Transverse colon (tissue), 4 donors: Measurements from ENCODE around the gene GADD45G. TPM values are rescaled to one million over a fixed set of nuclear protein-coding genes. Genes with fewer than 3 reads are reported as not detected.

Source experiments
- DNase-seq: peaks from one replicate; pipeline ENCODE4 v3.0.0-alpha.2; 2019
- H3K27ac ChIP-seq, 4 donors: fragments of 200-600 bp; sonication (generic); 2 replicates each; pipeline ENCODE4 v1.5.1; 2016 to 2018; ENCODE audit warnings: inconsistent platforms in 4 of 4
- H3K27me3 ChIP-seq: fragments of 200-600 bp; sonication (generic); 2 replicates; pipeline ENCODE4 v1.5.1; 2017; ENCODE audit warnings: inconsistent platforms
- H3K36me3 ChIP-seq, 4 donors: fragments of 200-600 bp; sonication (generic); 2 replicates each; pipeline ENCODE4 v1.5.1; 2017 to 2019; ENCODE audit warnings: inconsistent platforms in 4 of 4
- H3K4me1 ChIP-seq, 4 donors: fragments of 200-600 bp; sonication (generic); 2 replicates each; pipeline ENCODE4 v1.5.1; 2017 to 2020; ENCODE audit warnings: inconsistent platforms in 4 of 4
- H3K4me3 ChIP-seq, 4 donors: fragments of 200-600 bp; sonication (generic); 1 replicate in 1 of 4; 2 replicates in 3 of 4; pipeline versions ENCODE4 v1.5.1 to v1.6.1; 2017 to 2019; ENCODE audit warnings: inconsistent platforms in 4 of 4
- H3K9me3 ChIP-seq, 2 donors: fragments of 200-600 bp; sonication (generic); 2 replicates each; pipeline ENCODE4 v1.5.1; 2017 to 2019; ENCODE audit warnings: inconsistent platforms in 2 of 2
- CTCF ChIP-seq, 5 experiments: fragments of 200-600 bp in 3 of 5; fragments of 450-650 bp in 2 of 5; sonication (generic) in 3 of 5; IDR thresholded peaks; 1 replicate in 2 of 5; 2 replicates in 3 of 5; pipeline ENCODE4 v1.5.1; 2016 to 2017; ENCODE audit warnings: antibody characterized with exemption in 5 of 5, inconsistent platforms in 3 of 5, mild to moderate bottlenecking in 2 of 5, moderate library complexity in 1 of 5
- EP300 ChIP-seq: sonication (generic); formaldehyde crosslinking; IDR thresholded peaks from one replicate; pipeline ENCODE4 v1.6.1; 2017; ENCODE audit warnings: antibody characterized with exemption, low read depth
- POLR2A ChIP-seq: fragments of 450-650 bp; IDR thresholded peaks from one replicate; pipeline ENCODE4 v1.6.1; 2016; ENCODE audit warnings: antibody characterized with exemption, mild to moderate bottlenecking, moderate library complexity
- POLR2AphosphoS5 ChIP-seq, 3 donors: sonication (generic); formaldehyde crosslinking; IDR thresholded peaks; one replicate each; pipeline ENCODE4 v1.6.1; 2016; ENCODE audit warnings: antibody characterized with exemption in 3 of 3
- WGBS, 2 donors: methylation state at CpG; one replicate each; pipeline ENCODE4 v1.1.5; 2018; ENCODE audit warnings: low coverage in 1 of 2; 5-methylcytosine and 5-hydroxymethylcytosine counted together
- in situ Hi-C, 4 donors: fragments of 200-750 bp; cut with MboI; loops; one replicate each; pipeline versions ENCODE4 v1.15.0 to v1.15.1; 2017; ENCODE audit warnings: low sequenced_read_pairs in 3 of 4, low pct_ligation_motif_present in 1 of 4, low pct_unique_long_range_greater_than_20kb in 1 of 4
- intact Hi-C: fragments of 100-400 bp; cut with DNase I; formaldehyde crosslinking; loops from one replicate; pipeline ENCODE4 v1.15.1; 2023; ENCODE audit warnings: low total_unique reads
- total RNA-seq, 4 donors: library from RNA; depleted of rRNA; stranded (reverse); fragments of >200 nt; gene quantifications; one replicate each; pipeline ENCODE4 v1.1.0, GENCODE V29; 2016

The GADD45G gene
- total RNA-seq, 4 donors from 2014 or later: 8.4 to 12.7 (median 10.3) TPM

GRCh38 chr9:89613912-89614892, 9.4 kb downstream of the GADD45G start:
- H3K9me3 ChIP-seq: no peaks in the 10 kb centered on the region
- H3K27ac ChIP-seq: no peak overlapping the region
- WGBS, 2 donors: 76 to 81% methylated on average over 6 to 10 of the region's 10 CpGs

GRCh38 chr9:89615661-89616060, 10.8 kb downstream of the GADD45G start:
- no peaks in the 10 kb centered on the region for H3K36me3 ChIP-seq
- no peaks in the 10 kb centered on the region for H3K9me3 ChIP-seq
- no peak for TF ChIP-seq POLR2AphosphoS5 (IDR thresholded peaks at IDR 0.05)
- no peak for TF ChIP-seq POLR2A
- TF ChIP-seq CTCF (IDR thresholded peaks at IDR 0.05): no peak
- no peak for TF ChIP-seq EP300
- no peak overlapping the region for H3K4me3 ChIP-seq
- WGBS, 2 donors: 94% methylated on average over 2 of the region's 2 CpGs; no CpG with 5 or more reads in 1 of the 2 donors
- H3K27me3 ChIP-seq: no peaks in the 10 kb centered on the region
- intact Hi-C loops: no loop called here
- in situ Hi-C loops: loop anchor here in 1 of 4 donors (25.0 kb wide), 1 partner anchor 297 kb away; no protein-coding TSS in a partner anchor
- DNase-seq: no peak
- H3K27ac ChIP-seq: no peak overlapping the region
- no peaks in the 10 kb centered on the region for H3K4me1 ChIP-seq

More at GRCh38 chr9:89613912-89614892, 9.4 kb downstream of the GADD45G start:
- Histone ChIP-seq H3K4me3 (no peak overlapping the region), H3K36me3 (no peaks in the 10 kb centered on the region), H3K4me1 (no peaks in the 10 kb centered on the region), H3K27me3 (no peaks in the 10 kb centered on the region)
- in situ Hi-C loops (loop anchor here in 1 of 4 donors (25.0 kb wide), 1 partner anchor 298 kb away; no protein-coding TSS in a partner anchor), intact Hi-C loops (no loop called here)
- no peak for DNase-seq
- no peak for TF ChIP-seq CTCF (IDR thresholded peaks at IDR 0.05)
- no peak for TF ChIP-seq POLR2A
- TF ChIP-seq EP300: no peak
- TF ChIP-seq POLR2AphosphoS5 (IDR thresholded peaks at IDR 0.05): no peak

- intact Hi-C loops: no loop called here
- DNase-seq: no peak
- TF ChIP-seq POLR2AphosphoS5 (IDR thresholded peaks at IDR 0.05) (no peak), EP300 (no peak), CTCF (IDR thresholded peaks at IDR 0.05) (no peak), POLR2A (no peak)
- Histone ChIP-seq H3K9me3 (no peaks in the 10 kb centered on the region), H3K4me1 (peaks cover 0 to 5% (median 2%) of the 10 kb centered on the region in 4 donors), H3K27ac (no peak overlapping the region), H3K36me3 (no peaks in the 10 kb centered on the region), H3K27me3 (no peaks in the 10 kb centered on the region), H3K4me3 (no peak overlapping the region)
- in situ Hi-C loops: loop anchor here in 1 of 4 donors (25.0 kb wide), 1 partner anchor 296 kb away; no protein-coding TSS in a partner anchor
- WGBS, 2 donors: 96 to 100% methylated on average over 2 to 9 of the region's 9 CpGs
Measured at GRCh38 chr9:89616411-89616810, 11.6 kb downstream of the GADD45G start.

- WGBS, 2 donors: 83% methylated on average over 2 of the region's 2 CpGs; no CpG with 5 or more reads in 1 of the 2 donors
- in situ Hi-C loops: loop anchor here in 1 of 4 donors (25.0 kb wide), 1 partner anchor 294 kb away; no protein-coding TSS in a partner anchor
- H3K36me3 ChIP-seq: no peaks in the 10 kb centered on the region
- intact Hi-C loops: no loop called here
- no peak overlapping the region for H3K27ac ChIP-seq
- H3K4me3 ChIP-seq: no peak overlapping the region
- DNase-seq: no peak
- no peaks in the 10 kb centered on the region for H3K27me3 ChIP-seq
- TF ChIP-seq EP300 (no peak), CTCF (IDR thresholded peaks at IDR 0.05) (no peak), POLR2AphosphoS5 (IDR thresholded peaks at IDR 0.05) (no peak), POLR2A (no peak)
- H3K9me3 ChIP-seq: no peaks in the 10 kb centered on the region
- peaks cover 0 to 18% (median 11%) of the 10 kb centered on the region in 4 donors for H3K4me1 ChIP-seq
Measured at GRCh38 chr9:89617978-89618377, 13.2 kb downstream of the GADD45G start.
